Spinal cord (tissue), 10 donors: ENCODE measurements around the gene ETV6. TPM values are rescaled to one million over a fixed set of nuclear protein-coding genes. Genes with fewer than 3 reads are reported as not detected.

Experiments used
- DNase-seq, 6 donors: peaks; one replicate each; pipeline versions ENCODE4 v3.0.0 to v3.0.0-alpha.2; 2013 to 2015; ENCODE audit warnings: low spot score in 6 of 6, low read depth in 4 of 6
- H3K27ac ChIP-seq: one replicate; pipeline ENCODE4 v1.5.1; 2013; ENCODE audit warnings: low read depth, low read length, control low read depth
- H3K27me3 ChIP-seq: one replicate; pipeline ENCODE4 v1.6.1; 2013; ENCODE audit warnings: low read length; ENCODE audit not compliant: control insufficient read depth, insufficient read depth
- H3K36me3 ChIP-seq: one replicate; pipeline ENCODE4 v1.6.1; 2013; ENCODE audit warnings: low read length; ENCODE audit not compliant: control insufficient read depth, insufficient read depth
- H3K4me1 ChIP-seq: one replicate; pipeline ENCODE4 v1.6.1; 2013; ENCODE audit warnings: low read length; ENCODE audit not compliant: control insufficient read depth, insufficient read depth
- H3K4me3 ChIP-seq: one replicate; pipeline ENCODE4 v1.5.1; 2013; ENCODE audit warnings: low read depth, low read length, control low read depth
- H3K9me3 ChIP-seq: one replicate; pipeline ENCODE4 v1.6.1; 2013; ENCODE audit warnings: low read length; ENCODE audit not compliant: control insufficient read depth, insufficient read depth
- WGBS: methylation state at CpG from one replicate; pipeline ENCODE4 v1.1.5; 2013; ENCODE audit warnings: missing lambda C conversion rate; ENCODE audit not compliant: insufficient coverage; 5-methylcytosine and 5-hydroxymethylcytosine counted together
- polyA plus RNA-seq, 2 donors: library from polyadenylated mRNA; unstranded; fragments of 120-200 nt; gene quantifications; one replicate each; pipeline ENCODE4 v1.2.1, GENCODE V29; 2013; ENCODE audit not compliant: insufficient read length in 2 of 2
- total RNA-seq, 2 donors: library from RNA; depleted of rRNA in 1 of 2; stranded (reverse); fragments of 120-200 nt in 1 of 2; fragments of >200 nt in 1 of 2; gene quantifications; one replicate each; pipeline versions ENCODE4 v1.2.3 to v1.2.4, GENCODE V29; 2013 to 2014
- donor health status: healthy.

ETV6 gene
- total and polyA plus RNA-seq, 4 donors: 6.8 to 9.9 (median 8.1) TPM

DNA sequence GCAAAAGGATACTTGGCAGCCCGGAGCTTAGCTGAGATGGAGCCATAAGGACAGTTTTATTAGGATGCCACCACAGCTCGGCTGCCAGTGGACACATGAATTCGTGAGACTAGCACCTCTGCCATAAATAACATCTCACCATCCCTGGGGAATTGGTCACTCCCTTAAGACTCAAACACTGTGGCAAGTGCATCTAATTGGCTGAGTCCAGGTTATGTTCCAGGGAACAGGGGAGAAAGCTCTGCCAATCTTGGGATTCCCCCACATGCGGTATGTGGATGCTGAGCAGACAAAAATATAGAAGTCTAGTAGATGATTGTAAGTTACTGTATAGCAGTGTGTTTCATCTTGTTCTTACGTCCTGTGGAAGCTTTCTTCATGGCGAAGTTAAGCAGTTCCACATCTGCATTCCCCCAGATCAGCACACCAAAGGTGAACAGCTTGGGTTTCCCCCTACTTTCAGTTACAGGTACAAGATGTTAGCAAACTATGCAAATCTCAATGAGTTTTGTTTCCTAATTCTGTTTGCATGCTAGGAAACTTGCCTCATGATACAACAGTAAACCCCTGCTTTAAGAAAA lies 131.1 kb downstream of the ETV6 start:
- no peaks in the 10 kb centered on the region for H3K36me3 ChIP-seq
- peaks cover 9% of the 10 kb centered on the region for H3K4me1 ChIP-seq
- no peak for DNase-seq
- H3K27ac ChIP-seq: no peak overlapping the region
- H3K27me3 ChIP-seq: no peaks in the 10 kb centered on the region
- 87% methylated on average over 4 of the region's 6 CpGs for WGBS
- H3K4me3 ChIP-seq: no peak overlapping the region
- no peaks in the 10 kb centered on the region for H3K9me3 ChIP-seq

DNA sequence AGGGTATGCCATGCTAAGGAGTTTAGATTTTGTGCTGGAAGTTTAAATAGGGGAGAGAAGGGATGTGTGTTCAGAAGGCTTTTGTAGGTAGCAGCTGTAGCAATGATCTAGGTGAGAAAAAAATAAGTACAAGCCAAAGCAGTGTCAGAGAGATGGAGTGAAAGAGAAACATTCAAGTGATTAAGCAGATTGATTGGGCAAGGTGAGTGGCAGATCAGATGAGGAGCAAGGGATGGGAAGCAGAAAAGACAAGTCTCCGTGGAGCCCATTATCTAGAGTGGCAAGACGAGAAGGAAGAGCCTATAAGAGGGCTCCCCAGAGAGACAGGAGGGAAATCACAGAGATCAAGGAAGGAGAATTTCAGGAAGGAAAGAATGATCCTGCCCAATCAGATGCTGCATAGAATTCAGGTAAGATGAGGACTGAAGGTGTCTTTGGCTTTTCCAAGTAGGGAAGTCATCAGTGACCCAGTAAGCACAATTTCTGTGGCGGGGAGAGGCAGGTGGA lies 133.5 kb downstream of the ETV6 start:
- Histone ChIP-seq H3K4me1 (peaks cover 3% of the 10 kb centered on the region), H3K36me3 (no peaks in the 10 kb centered on the region), H3K4me3 (no peak overlapping the region), H3K27ac (no peak overlapping the region), H3K9me3 (no peaks in the 10 kb centered on the region), H3K27me3 (no peaks in the 10 kb centered on the region)
- WGBS: 78% methylated on average over 3 of the region's 3 CpGs
- DNase-seq: no peak

- Histone ChIP-seq H3K9me3 (no peaks in the 10 kb centered on the region), H3K27me3 (no peaks in the 10 kb centered on the region), H3K36me3 (no peaks in the 10 kb centered on the region), H3K27ac (no peak overlapping the region), H3K4me1 (no peaks in the 10 kb centered on the region), H3K4me3 (no peak overlapping the region)
- DNase-seq: peak in 1 of 6 donors; percentile 71
- 42% methylated on average over 2 of the region's 5 CpGs for WGBS
These were observed 136.2 kb downstream of the ETV6 start for GRCh38 chr12:11785712-11786111.

DNA sequence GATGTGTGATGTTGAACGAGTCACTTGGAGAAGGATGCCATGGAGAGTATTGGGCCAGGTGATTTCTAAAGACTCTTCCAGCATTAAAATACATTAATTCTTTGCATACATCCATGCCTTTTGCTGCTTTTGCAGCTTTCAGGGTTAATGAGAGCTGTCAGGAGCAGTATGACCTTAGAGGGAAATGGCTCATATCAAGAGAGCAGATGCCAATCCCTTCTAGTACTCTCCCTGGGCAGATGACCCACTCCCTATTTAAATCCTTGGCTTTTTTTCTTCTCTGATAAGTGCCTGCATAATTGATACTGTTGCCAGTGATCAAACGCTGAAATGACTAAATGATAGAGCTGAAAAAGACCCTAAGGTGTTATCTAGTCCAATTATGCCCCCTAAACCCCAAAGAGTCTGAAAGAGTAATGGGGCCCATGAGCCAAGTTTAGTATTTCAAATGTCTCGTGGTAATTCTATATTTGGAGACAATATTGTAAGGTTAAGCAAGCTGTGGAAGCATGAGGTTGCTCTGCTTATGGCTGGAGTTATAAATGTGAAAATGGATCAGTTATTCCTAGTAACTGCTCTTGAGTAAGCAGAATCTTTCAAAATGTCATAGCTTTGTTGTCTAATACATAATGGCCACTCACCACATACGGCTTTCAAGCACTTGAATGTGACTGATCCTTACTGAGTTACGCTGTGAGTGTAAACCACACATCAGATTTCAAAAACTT lies 137.3 kb downstream of the ETV6 start:
- DNase-seq: peak in 1 of 6 donors; percentile 72
- Histone ChIP-seq H3K27ac (no peak overlapping the region), H3K4me3 (no peak overlapping the region), H3K27me3 (no peaks in the 10 kb centered on the region), H3K9me3 (no peaks in the 10 kb centered on the region), H3K4me1 (no peaks in the 10 kb centered on the region), H3K36me3 (no peaks in the 10 kb centered on the region)
- WGBS: 78% methylated on average over 1 of the region's 5 CpGs

GRCh38 chr12:11787437-11787836 lies 138.0 kb downstream of the ETV6 start:
- no peaks in the 10 kb centered on the region for H3K27me3 ChIP-seq
- no peak overlapping the region for H3K27ac ChIP-seq
- no peaks in the 10 kb centered on the region for H3K36me3 ChIP-seq
- H3K4me3 ChIP-seq: no peak overlapping the region
- no peaks in the 10 kb centered on the region for H3K4me1 ChIP-seq
- no CpG with 5 or more reads among the region's 1 CpG for WGBS
- H3K9me3 ChIP-seq: no peaks in the 10 kb centered on the region
- DNase-seq: no peak

- Histone ChIP-seq H3K4me1 (no peaks in the 10 kb centered on the region), H3K27ac (no peak overlapping the region)
These were observed 138.7 kb downstream of the ETV6 start for GRCh38 chr12:11787933-11788849.

GRCh38 chr12:11793921-11794710 lies 144.6 kb downstream of the ETV6 start:
- WGBS: 23% methylated on average over 9 of the region's 14 CpGs
- Histone ChIP-seq H3K4me3 (no peak overlapping the region), H3K4me1 (peaks cover 11% of the 10 kb centered on the region)

More at GRCh38 chr12:11787933-11788849, 138.7 kb downstream of the ETV6 start:
- WGBS: no CpG with 5 or more reads among the region's 6 CpGs
- no peaks in the 10 kb centered on the region for H3K27me3 ChIP-seq
- H3K4me3 ChIP-seq: no peak overlapping the region
- H3K9me3 ChIP-seq: no peaks in the 10 kb centered on the region
- peak in 1 of 6 donors; percentile 39 for DNase-seq
- no peaks in the 10 kb centered on the region for H3K36me3 ChIP-seq

GRCh38 chr12:11794751-11795150 lies 145.3 kb downstream of the ETV6 start:
- H3K4me3 ChIP-seq: no peak overlapping the region
- H3K4me1 ChIP-seq: peaks cover 11% of the 10 kb centered on the region
- H3K9me3 ChIP-seq: no peaks in the 10 kb centered on the region
- no peak for DNase-seq
- H3K36me3 ChIP-seq: no peaks in the 10 kb centered on the region
- no peak overlapping the region for H3K27ac ChIP-seq
- no peaks in the 10 kb centered on the region for H3K27me3 ChIP-seq
- 79% methylated on average over 4 of the region's 4 CpGs for WGBS

More at GRCh38 chr12:11793921-11794710, 144.6 kb downstream of the ETV6 start:
- Histone ChIP-seq H3K36me3 (no peaks in the 10 kb centered on the region), H3K27ac (peak overlapping the region; percentile 58), H3K9me3 (no peaks in the 10 kb centered on the region), H3K27me3 (no peaks in the 10 kb centered on the region)
- peak in 4 of 6 donors; percentile 35 to 81 (median 52) for DNase-seq
